Parietal lobe (tissue), 2 donors: ENCODE measurements around the gene SEC24A. TPM values are rescaled to one million over a fixed set of nuclear protein-coding genes. Genes with fewer than 3 reads are reported as not detected.

Experiments
- small RNA-seq: library from RNA; depleted of rRNA; stranded (forward); fragments of <200 nt; gene quantifications from one replicate; pipeline ENCODE3, GENCODE V24; 2014; ENCODE audit warnings: low replicate concordance
- total RNA-seq: library from RNA; depleted of rRNA; stranded (reverse); fragments of >200 nt; gene quantifications from one replicate; pipeline ENCODE4 v1.2.3, GENCODE V29; 2014

SEC24A gene
- 32.9 TPM for total RNA-seq

GRCh38 chr5:134648425-134649162 is at the start of gene SEC24A:
Gene SEC24A (plus strand): TSS chr5:134648785. CDS start chr5:134649077, 292 bp downstream.

GRCh38 chr5:134738133-134738962 is 89.8 kb downstream of the SEC24A start, which contains the start of gene CAMLG:
Gene CAMLG (plus strand): TSS chr5:134738548. CDS start chr5:134738621, 73 bp downstream.

GRCh38 chr5:134758504-134759341 is 110.1 kb downstream of the SEC24A start, which contains the start of gene DDX46:
Gene DDX46 (plus strand): TSS chr5:134758779. CDS start chr5:134758939, 160 bp downstream.

Small RNA genes lying within 50 kb of the gene (small RNA-seq; reads per million reads assigned to genes)
- gene RNU6-1164P, result not detected
- gene RNU6-1311P, result not detected
- not detected for gene RNU6-757P

Other genes with a start within 250 kb of the SEC24A start
- gene CDKN2AIPNL, start 236.9 kb upstream of the SEC24A start, total RNA-seq, result 30.0 TPM
- gene JADE2, start 123.1 kb upstream of the SEC24A start, total RNA-seq, result 5.6 TPM
- gene SAR1B, start 16.0 kb upstream of the SEC24A start, total RNA-seq, result 32.2 TPM
- 55.1 TPM for gene CAMLG, start 89.8 kb downstream of the SEC24A start, total RNA-seq
- 63.2 TPM for gene DDX46, start 110.0 kb downstream of the SEC24A start, total RNA-seq
- 88.9 TPM for gene C5orf24, start 197.2 kb downstream of the SEC24A start, total RNA-seq
- gene TXNDC15, start 225.6 kb downstream of the SEC24A start, total RNA-seq, result 102 TPM